ENCODE data around the gene GPC5. TPM values are rescaled to one million over a fixed set of nuclear protein-coding genes. Genes with fewer than 3 reads are reported as not detected.

Gene GPC5
- total and polyA plus RNA-seq, 2 of the 8 experiments (the other 6 are each of a cell fraction or from before 2014, with no cell fraction given): 0.20 to 0.39 TPM

- Histone ChIP-seq H3K9me3 (ENCODE audit: insufficient read depth in 2 of 2, low read depth in 1 of 2, low read length in 1 of 2) (no peaks in the 10 kb centered on the region), H3K79me1 (ENCODE audit: low read depth, low read length) (no peaks in the 10 kb centered on the region), H3K4me3 (ENCODE audit: extremely low read depth in 1 of 4, insufficient read depth in 2 of 4, low read depth in 3 of 4, low read length in 4 of 4) (no peak overlapping the region), H3K56ac (replicated peaks; ENCODE audit: insufficient read length, low read depth, low read length) (no peak overlapping the region), H2BK120ac (replicated peaks; ENCODE audit: low read depth, low read length) (no peak overlapping the region), H2AFZ (ENCODE audit: low read length) (no peak overlapping the region), H4K20me1 (replicated peaks in 1 of 2; ENCODE audit: control insufficient read depth in 1 of 2, insufficient read depth in 2 of 2, low read length in 2 of 2) (no peaks in the 10 kb centered on the region), H4K5ac (ENCODE audit: insufficient read length, low read depth, low read length) (no peak overlapping the region), H3K4me1 (replicated peaks in 1 of 4; ENCODE audit: control insufficient read depth in 3 of 4, insufficient read depth in 4 of 4, low read length in 3 of 4) (peaks cover 0 to 3% (median 0%) of the 10 kb centered on the region in 4 experiments; a peak in 1 of 7 replicates), H2BK5ac (ENCODE audit: low read depth, low read length) (no peak overlapping the region), H3K27me3 (replicated peaks in 1 of 4; ENCODE audit: control insufficient read depth in 3 of 4, extremely low read depth in 1 of 4, insufficient read depth in 3 of 4, low read length in 3 of 4) (no peaks in the 10 kb centered on the region), H3K23ac (ENCODE audit: insufficient read length) (no peak overlapping the region), H4K91ac (replicated peaks; ENCODE audit: insufficient read length, low read length) (no peak overlapping the region), H3K14ac (ENCODE audit: insufficient read length) (no peak overlapping the region), H2AK5ac (ENCODE audit: low read depth, low read length) (no peak overlapping the region), H3K4ac (replicated peaks; ENCODE audit: insufficient read length, low read depth, low read length) (no peak overlapping the region), H3K36me3 (ENCODE audit: control insufficient read depth in 2 of 4, insufficient read depth in 4 of 4, low read length in 3 of 4) (no peaks in the 10 kb centered on the region), H3K18ac (ENCODE audit: extremely low read depth, low read length) (no peak overlapping the region), H3K4me2 (ENCODE audit: insufficient read depth in 1 of 2, low read depth in 2 of 2, low read length in 2 of 2) (no peak overlapping the region), H2BK12ac (ENCODE audit: low read depth, low read length) (no peak overlapping the region), H2BK15ac (ENCODE audit: low read length) (no peak overlapping the region), H3K23me2 (ENCODE audit: low read depth, low read length) (no peaks in the 10 kb centered on the region), H2BK20ac (ENCODE audit: low read length) (no peak overlapping the region), H3K9ac (replicated peaks in 1 of 4; ENCODE audit: extremely low read depth in 1 of 4, low read depth in 3 of 4, low read length in 3 of 4) (no peak overlapping the region), H4K8ac (ENCODE audit: extremely low read depth, insufficient read depth, low read length) (no peak overlapping the region), H3K27ac (ENCODE audit: low read depth, low read length) (no peak overlapping the region), H3K79me2 (ENCODE audit: control insufficient read depth in 1 of 2, insufficient read depth in 2 of 2, low read length in 2 of 2) (no peaks in the 10 kb centered on the region)
- DNase-seq (ENCODE audit: low read depth in 1 of 2, low spot score in 2 of 2): no peak
- TF ChIP-seq SIRT6 (IDR thresholded peaks at IDR 0.05; ENCODE audit: low read length) (no peak), USF2 (IDR thresholded peaks at IDR 0.05; ENCODE audit: low read length) (no peak), EP300 (IDR thresholded peaks at IDR 0.05; ENCODE audit: borderline replicate concordance in 1 of 2, low read depth in 2 of 2, low read length in 2 of 2) (no peak), TEAD4 (IDR thresholded peaks at IDR 0.05; ENCODE audit: low read depth, low read length) (no peak), RAD21 (IDR thresholded peaks at IDR 0.05 in 1 of 2, conservative IDR thresholded peaks at IDR 0.05 in 1 of 2; ENCODE audit: low read depth in 2 of 2, low read length in 2 of 2) (no peak), ATF2 (IDR thresholded peaks at IDR 0.05; ENCODE audit: low read length) (no peak), RBBP5 (IDR thresholded peaks at IDR 0.05; ENCODE audit: borderline replicate concordance, low read depth, low read length) (no peak), POLR2AphosphoS5 (IDR thresholded peaks at IDR 0.05; ENCODE audit: low read depth, low read length) (no peak), CHD2 (IDR thresholded peaks at IDR 0.05; ENCODE audit: low read length) (no peak), PHF8 (conservative IDR thresholded peaks at IDR 0.05; ENCODE audit: low read depth, low read length) (no peak), GTF2F1 (IDR thresholded peaks at IDR 0.05; ENCODE audit: borderline replicate concordance, low read depth, low read length) (no peak), CEBPB (IDR thresholded peaks at IDR 0.05; ENCODE audit: low read depth, low read length) (no peak)
- ChIA-PET CTCF (ENCODE audit: partially characterized antibody) (interaction anchor here (0.7 kb wide), 1 partner anchor 37 kb away, joined by 4 read pairs; no protein-coding TSS in a partner anchor), POLR2A (ENCODE audit: partially characterized antibody) (no interaction called here)
- no peak for FAIRE-seq
Measured at GRCh38 chr13:92613921-92614320, 1215.5 kb downstream of the GPC5 start.

All from H1 (cell line).